Measurements from ENCODE around the gene EYA4.

Gene EYA4

DNA sequence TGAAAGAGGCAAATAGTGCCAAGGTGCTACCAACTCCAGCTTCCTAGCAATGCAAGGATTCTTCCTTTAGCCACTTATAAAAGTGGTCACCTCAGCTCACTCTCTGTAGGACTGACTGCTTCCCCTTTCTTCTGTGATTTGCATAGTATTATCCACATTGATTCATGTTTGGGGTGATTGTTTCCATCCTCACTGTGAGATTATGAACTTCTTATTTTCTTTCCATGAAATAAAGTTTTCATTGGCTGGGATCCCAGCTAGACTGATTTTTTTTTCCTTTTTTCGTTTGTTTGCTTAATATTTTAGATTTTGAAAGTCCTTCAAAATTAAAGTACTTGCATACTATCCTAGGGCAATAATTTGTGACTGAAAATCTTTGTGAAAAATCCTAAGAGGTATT is 50.5 kb downstream of the EYA4 start:
- no peak for DNase-seq (ENCODE audit: low read depth)

GRCh38 chr6:133297657-133298056 is 56.5 kb downstream of the EYA4 start:
- DNase-seq (ENCODE audit: low read depth), result no peak

DNA sequence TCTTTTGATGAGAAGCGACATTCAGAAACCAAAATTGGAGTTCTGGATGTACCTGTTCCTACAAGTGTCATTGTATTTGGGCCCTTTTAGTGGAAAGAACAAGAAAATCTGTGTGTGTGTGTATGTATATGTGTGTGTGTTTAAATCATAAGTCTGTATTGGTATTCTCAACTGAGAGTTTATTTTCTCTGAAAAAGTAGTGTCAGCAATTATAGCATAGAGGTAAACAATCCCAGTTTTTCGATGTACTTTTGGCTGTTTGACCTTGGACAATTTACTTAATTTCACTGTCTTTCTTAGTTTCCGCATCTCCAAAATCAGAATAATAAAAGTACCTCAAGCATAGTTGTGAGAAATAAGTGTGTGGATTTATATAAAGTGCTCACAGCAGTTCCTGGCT is 57.2 kb downstream of the EYA4 start:
- no peak for DNase-seq (ENCODE audit: low read depth)

DNA sequence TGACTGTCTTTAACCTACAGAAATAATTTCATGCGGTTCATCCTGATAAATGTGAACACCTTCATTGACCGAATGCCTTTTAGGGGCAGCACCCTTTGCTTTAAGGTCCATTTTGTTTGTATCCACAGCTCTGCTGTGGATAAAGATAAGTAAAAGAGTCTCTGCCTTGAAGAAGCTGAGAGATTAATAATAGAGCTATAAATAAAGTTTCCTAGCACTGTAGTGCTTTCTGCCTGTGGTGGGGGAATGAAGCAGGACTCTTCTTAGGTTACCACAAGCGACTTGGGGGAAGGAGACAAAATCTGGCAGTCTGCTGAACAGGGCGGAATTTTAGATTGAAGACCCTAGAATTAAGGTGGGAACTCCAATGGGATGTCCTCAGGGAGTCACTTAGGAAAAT is 57.6 kb downstream of the EYA4 start:
- no peak for DNase-seq (ENCODE audit: low read depth)

- DNase-seq (ENCODE audit: low read depth), result no peak
Observed at GRCh38 chr6:133300896-133301295, 59.7 kb downstream of the EYA4 start.

- no peak for DNase-seq (ENCODE audit: low read depth)
Observed at GRCh38 chr6:133301835-133302234, 60.7 kb downstream of the EYA4 start.

DNA sequence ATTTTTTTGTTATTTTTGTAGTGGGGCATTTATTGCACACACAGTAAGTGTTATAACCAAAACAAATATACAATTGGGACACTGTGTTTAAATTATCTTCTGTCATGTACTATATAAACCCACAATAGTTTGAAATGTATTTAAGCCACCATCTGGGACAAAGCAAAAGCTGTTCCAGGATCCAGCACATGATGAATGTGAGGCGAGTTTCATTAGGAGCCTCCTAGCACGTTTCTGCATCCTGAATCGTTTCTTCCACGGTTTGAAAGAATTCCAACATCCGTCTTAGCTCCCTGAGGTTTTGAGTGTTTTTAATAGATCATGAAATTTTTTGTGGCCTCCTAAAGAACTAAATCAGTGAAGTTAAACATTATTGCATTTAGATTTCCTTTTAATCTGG is 65.8 kb downstream of the EYA4 start:
- no peak for DNase-seq (ENCODE audit: low read depth)

DNA sequence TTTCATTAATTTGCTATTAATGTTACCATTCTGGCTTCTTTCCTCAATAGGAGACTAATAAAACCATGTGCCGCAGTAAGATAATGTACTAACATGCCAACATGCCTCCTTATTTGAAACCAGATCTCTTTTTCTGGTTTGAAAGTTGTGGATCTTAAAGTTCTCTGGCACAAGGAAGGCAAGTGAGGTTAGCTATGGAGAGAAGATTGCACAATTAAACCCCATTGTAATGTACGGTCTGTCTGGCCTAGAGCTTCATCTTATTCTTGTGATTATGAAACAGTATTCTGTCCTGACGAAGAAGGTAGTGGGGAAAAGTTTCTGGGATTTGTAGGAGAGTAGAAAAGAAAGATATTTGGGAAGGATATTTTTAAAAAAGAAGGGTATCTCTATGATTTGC is 68.4 kb downstream of the EYA4 start:
- no peak for DNase-seq (ENCODE audit: low read depth)

GRCh38 chr6:133312006-133312405 is 70.8 kb downstream of the EYA4 start:
- no peak for DNase-seq (ENCODE audit: low read depth)

DNA sequence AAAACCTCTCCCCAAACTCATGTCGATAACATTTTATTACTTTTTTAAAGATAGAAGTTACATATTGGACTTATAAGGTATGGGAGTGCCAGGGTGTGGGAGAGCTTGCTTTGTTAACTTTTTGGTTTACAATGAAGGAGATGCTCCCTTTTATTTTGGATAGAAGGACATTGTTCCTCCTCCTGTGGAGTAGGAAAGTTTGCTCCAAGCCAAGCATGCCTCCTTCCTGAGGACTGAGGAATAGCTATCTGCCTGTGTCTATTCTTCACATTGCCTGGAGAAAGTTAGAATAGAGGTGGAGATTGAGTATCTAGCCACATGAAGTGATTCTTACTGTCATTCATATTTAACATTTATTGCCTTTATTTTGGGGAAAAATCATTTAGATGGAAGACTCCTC is 71.9 kb downstream of the EYA4 start:
- DNase-seq (ENCODE audit: low read depth), result no peak

DNA sequence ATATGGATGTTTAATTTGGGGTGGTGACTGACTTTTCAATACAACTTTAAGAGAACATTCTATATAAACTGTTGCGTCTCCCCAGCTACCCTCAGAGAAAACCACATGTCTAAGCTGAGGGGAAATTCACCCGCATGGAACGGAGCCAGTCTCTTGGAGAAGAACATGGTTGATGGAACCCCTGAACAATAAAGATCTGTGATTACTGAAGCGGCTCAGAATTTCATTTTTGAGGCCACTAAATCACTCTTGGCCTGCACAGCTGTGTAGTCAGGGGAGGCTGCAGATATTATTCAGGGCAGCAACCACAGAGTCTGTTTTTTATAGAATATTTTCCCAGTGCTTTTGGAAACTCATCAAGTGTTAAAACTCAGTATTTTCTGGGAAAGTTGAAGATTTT is 73.8 kb downstream of the EYA4 start:
- no peak for DNase-seq (ENCODE audit: low read depth)

- no peak for DNase-seq (ENCODE audit: low read depth)
Observed at GRCh38 chr6:133315811-133316210, 74.7 kb downstream of the EYA4 start.

GRCh38 chr6:133317704-133318103 is 76.5 kb downstream of the EYA4 start:
- no peak for DNase-seq (ENCODE audit: low read depth)

GRCh38 chr6:133326584-133326983 is 85.4 kb downstream of the EYA4 start:
- no peak for DNase-seq (ENCODE audit: low read depth)

GRCh38 chr6:133333852-133334251 is 92.7 kb downstream of the EYA4 start:
- no peak for DNase-seq (ENCODE audit: low read depth)

DNA sequence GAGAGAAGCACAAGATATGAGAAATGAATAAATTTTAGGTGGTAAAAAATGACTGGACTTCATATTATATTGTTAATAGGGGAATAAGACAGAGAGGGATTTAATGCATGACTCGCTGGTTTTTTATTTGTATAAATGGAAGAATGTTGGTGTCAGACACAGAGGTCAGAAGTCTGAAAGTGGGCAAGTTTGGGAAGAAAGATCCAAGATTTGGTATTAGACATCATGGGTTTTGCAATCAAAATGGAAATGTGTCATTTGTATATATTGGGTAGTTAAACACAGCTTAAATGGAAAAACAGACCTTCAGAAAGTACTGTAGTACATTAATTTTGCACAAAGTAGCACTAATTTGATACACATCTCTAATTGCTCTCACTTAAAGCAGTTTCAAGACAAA is 96.2 kb downstream of the EYA4 start:
- DNase-seq (ENCODE audit: low read depth), result no peak

GRCh38 chr6:133339543-133340384 is 98.6 kb downstream of the EYA4 start:
- DNase-seq (ENCODE audit: low read depth), result no peak

- DNase-seq (ENCODE audit: low read depth), result no peak
Observed at GRCh38 chr6:133340557-133340956, 99.4 kb downstream of the EYA4 start.

GRCh38 chr6:133341607-133342158 is 100.5 kb downstream of the EYA4 start:
- no peak for DNase-seq (ENCODE audit: low read depth)

DNA sequence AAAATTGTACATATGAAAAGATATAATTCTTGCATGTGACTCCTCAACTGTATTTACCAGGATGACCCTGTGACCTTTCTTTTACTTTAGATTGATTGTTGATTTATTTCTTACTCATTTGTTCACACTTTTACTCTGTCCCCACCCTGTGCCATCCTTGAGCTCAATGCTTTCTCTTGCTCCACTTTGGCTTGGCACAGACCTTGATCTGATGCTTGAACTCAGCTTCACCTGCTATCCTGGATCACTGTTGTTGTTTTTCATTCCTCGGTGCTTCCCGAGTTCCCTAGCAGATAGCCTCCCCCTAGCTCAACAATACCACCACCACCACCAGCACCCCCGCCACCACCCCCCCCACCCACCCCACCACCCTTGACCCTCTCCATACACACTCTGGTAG is 102.1 kb downstream of the EYA4 start:
- no peak for DNase-seq (ENCODE audit: low read depth)

- no peak for DNase-seq (ENCODE audit: low read depth)
Observed at GRCh38 chr6:133348846-133349245, 107.7 kb downstream of the EYA4 start.

- no peak for DNase-seq (ENCODE audit: low read depth)
Observed at GRCh38 chr6:133350928-133351327, 109.8 kb downstream of the EYA4 start.

GRCh38 chr6:133352046-133352445 is 110.9 kb downstream of the EYA4 start:
- no peak for DNase-seq (ENCODE audit: low read depth)

- DNase-seq (ENCODE audit: low read depth), result no peak
Observed at GRCh38 chr6:133353061-133353460, 111.9 kb downstream of the EYA4 start.
